Astrocyte (in vitro differentiated cells and primary cell): ENCODE data around the gene ZNF740. TPM values are rescaled to one million over a fixed set of nuclear protein-coding genes. Genes with fewer than 3 reads are reported as not detected.

Experiments used
- DNase-seq: peaks from one replicate; pipeline ENCODE4 v3.0.0-alpha.2; 2010; ENCODE audit warnings: low read depth
- FAIRE-seq: peaks from 2 replicates; lab custom pipeline; 2011; peaks lifted over from hg19 to GRCh38; lab: Jason Lieb, UNC
- H2AFZ ChIP-seq: 2 replicates; pipeline ENCODE4 v1.6.0; 2012; ENCODE audit warnings: low read depth, low read length, inconsistent platforms
- H3K27ac ChIP-seq: 2 replicates; pipeline ENCODE4 v1.5.1; 2011; ENCODE audit warnings: low read depth, low read length, inconsistent platforms
- H3K27me3 ChIP-seq: 2 replicates; pipeline ENCODE4 v1.6.0; 2011; ENCODE audit warnings: low read length, inconsistent platforms; ENCODE audit not compliant: insufficient read depth
- H3K36me3 ChIP-seq: 2 replicates; pipeline ENCODE4 v1.5.1; 2011; ENCODE audit warnings: low read length, inconsistent platforms; ENCODE audit not compliant: insufficient read depth
- H3K4me1 ChIP-seq: 2 replicates; pipeline ENCODE4 v1.5.1; 2011; ENCODE audit warnings: low read length, inconsistent platforms; ENCODE audit not compliant: insufficient read depth
- H3K4me2 ChIP-seq: 2 replicates; pipeline ENCODE4 v1.6.0; 2012; ENCODE audit warnings: low read length, inconsistent platforms
- H3K4me3 ChIP-seq: 2 replicates; pipeline ENCODE4 v1.5.1; 2011; ENCODE audit warnings: low read depth, mild to moderate bottlenecking, low read length, inconsistent platforms; ENCODE audit not compliant: insufficient read depth
- H3K79me2 ChIP-seq: 2 replicates; pipeline ENCODE4 v1.6.0; 2012; ENCODE audit warnings: mild to moderate bottlenecking, low read length, inconsistent platforms; ENCODE audit not compliant: insufficient read depth
- H3K9ac ChIP-seq: 2 replicates; pipeline ENCODE4 v1.6.0; 2012; ENCODE audit warnings: mild to moderate bottlenecking, low read length, inconsistent platforms
- H3K9me3 ChIP-seq: 2 replicates; pipeline ENCODE4 v1.5.1; 2012; ENCODE audit warnings: low read depth, mild to moderate bottlenecking, low read length, inconsistent platforms; ENCODE audit not compliant: insufficient read depth
- H4K20me1 ChIP-seq: 2 replicates; pipeline ENCODE4 v1.6.0; 2012; ENCODE audit warnings: low read length, inconsistent platforms; ENCODE audit not compliant: insufficient read depth
- H3K27ac Mint-ChIP-seq: one replicate; pipeline ENCODE4 v1.8.0; 2021; ENCODE audit warnings: mild to moderate bottlenecking, mixed read lengths; ENCODE audit not compliant: unreplicated experiment
- H3K27me3 Mint-ChIP-seq: one replicate; pipeline ENCODE4 v1.8.0; 2021; ENCODE audit warnings: low read depth, mixed read lengths; ENCODE audit not compliant: unreplicated experiment
- H3K36me3 Mint-ChIP-seq: one replicate; pipeline ENCODE4 v1.8.0; 2021; ENCODE audit warnings: low read depth, mixed read lengths; ENCODE audit not compliant: unreplicated experiment
- H3K4me1 Mint-ChIP-seq: one replicate; pipeline ENCODE4 v1.8.0; 2021; ENCODE audit warnings: low read depth, mixed read lengths; ENCODE audit not compliant: unreplicated experiment
- H3K4me3 Mint-ChIP-seq: one replicate; pipeline ENCODE4 v1.8.0; 2021; ENCODE audit warnings: mild to moderate bottlenecking, moderate library complexity, mixed read lengths; ENCODE audit not compliant: unreplicated experiment
- H3K9me3 Mint-ChIP-seq: one replicate; pipeline ENCODE4 v1.8.0; 2021; ENCODE audit warnings: mild to moderate bottlenecking, mixed read lengths; ENCODE audit not compliant: unreplicated experiment
- CTCF ChIP-seq: IDR thresholded peaks from 2 replicates; pipeline ENCODE4 v1.5.1; 2011; ENCODE audit warnings: low read depth, mild to moderate bottlenecking, inconsistent platforms, low read length, moderate library complexity; ENCODE audit not compliant: insufficient read depth
- EZH2 ChIP-seq: IDR thresholded peaks from 2 replicates; pipeline ENCODE4 v1.6.1; 2012; ENCODE audit warnings: mild to moderate bottlenecking, low read length, inconsistent platforms; ENCODE audit not compliant: insufficient read depth
- total RNA-seq: library from RNA; stranded (reverse); gene quantifications from 2 replicates; pipeline ENCODE4 v1.2.1, GENCODE V29; 2021

ZNF740 gene
- total RNA-seq, 1 donor from 2014 or later, result 31.0 TPM

- Histone ChIP-seq H3K4me1 (peaks cover 35% of the 10 kb centered on the region), H3K4me2 (no peak overlapping the region), H4K20me1 (no peaks in the 10 kb centered on the region), H3K4me3 (no peak overlapping the region), H3K9ac (no peak overlapping the region), H3K27me3 (no peaks in the 10 kb centered on the region), H3K79me2 (no peaks in the 10 kb centered on the region), H2AFZ (no peak overlapping the region), H3K9me3 (no peaks in the 10 kb centered on the region), H3K36me3 (no peaks in the 10 kb centered on the region), H3K27ac (no peak overlapping the region)
- TF ChIP-seq EZH2 (no peak), CTCF (no peak)
- FAIRE-seq, result no peak
- Mint-ChIP-seq H3K27me3 (peaks cover 8% of the 10 kb centered on the region), H3K4me1 (peaks cover 29% of the 10 kb centered on the region), H3K27ac (no peak overlapping the region), H3K4me3 (no peak overlapping the region), H3K9me3 (no peaks in the 10 kb centered on the region), H3K36me3 (peaks cover 10% of the 10 kb centered on the region)
- no peak for DNase-seq
These were observed 47.3 kb downstream of the ZNF740 start for GRCh38 chr12:53227836-53228235.

DNA sequence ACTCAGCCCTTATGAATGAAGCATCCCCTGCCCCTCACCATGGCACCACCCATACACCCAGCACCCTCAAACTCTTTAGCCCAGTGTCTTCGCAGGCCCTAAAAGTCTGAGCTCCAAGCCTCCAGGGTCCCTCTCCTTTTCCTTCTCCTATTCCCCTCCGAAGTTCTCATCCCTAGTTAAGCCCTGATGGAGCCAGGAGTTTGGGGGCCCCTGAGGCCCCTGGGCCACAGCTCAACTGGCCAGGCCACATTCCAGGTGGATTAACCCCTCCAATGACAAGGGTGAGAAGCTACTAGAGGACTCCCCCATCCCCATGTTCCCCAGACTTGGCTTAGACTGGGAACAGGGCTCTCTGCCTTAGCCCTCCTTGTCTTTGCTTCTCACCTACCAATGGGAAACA lies 48.9 kb downstream of the ZNF740 start:
- peaks cover 28% of the 10 kb centered on the region for H3K4me1 ChIP-seq
- no peaks in the 10 kb centered on the region for H4K20me1 ChIP-seq
- peaks cover 8% of the 10 kb centered on the region for H3K27me3 Mint-ChIP-seq
- TF ChIP-seq CTCF, result no peak
- TF ChIP-seq EZH2, result no peak
- H2AFZ ChIP-seq, result no peak overlapping the region
- H3K36me3 Mint-ChIP-seq, result peaks cover 10% of the 10 kb centered on the region
- no peaks in the 10 kb centered on the region for H3K9me3 Mint-ChIP-seq
- H3K27me3 ChIP-seq, result peaks cover 4% of the 10 kb centered on the region
- H3K9ac ChIP-seq, result no peak overlapping the region
- H3K4me3 Mint-ChIP-seq, result no peak overlapping the region
- H3K9me3 ChIP-seq, result no peaks in the 10 kb centered on the region
- no peak for DNase-seq
- no peaks in the 10 kb centered on the region for H3K36me3 ChIP-seq
- no peak overlapping the region for H3K27ac ChIP-seq
- no peaks in the 10 kb centered on the region for H3K79me2 ChIP-seq
- H3K4me2 ChIP-seq, result no peak overlapping the region
- H3K27ac Mint-ChIP-seq, result no peak overlapping the region
- peaks cover 26% of the 10 kb centered on the region for H3K4me1 Mint-ChIP-seq
- no peak for FAIRE-seq
- no peak overlapping the region for H3K4me3 ChIP-seq

- H3K27me3 ChIP-seq, result peaks cover 4% of the 10 kb centered on the region
- FAIRE-seq (no peak), DNase-seq (no peak)
- H3K9me3 ChIP-seq, result no peaks in the 10 kb centered on the region
- Mint-ChIP-seq H3K4me1 (peaks cover 17% of the 10 kb centered on the region), H3K27ac (no peak overlapping the region), H3K4me3 (no peak overlapping the region), H3K36me3 (peaks cover 8% of the 10 kb centered on the region), H3K9me3 (no peaks in the 10 kb centered on the region), H3K27me3 (peaks cover 10% of the 10 kb centered on the region)
- peaks cover 24% of the 10 kb centered on the region for H3K4me1 ChIP-seq
- no peak overlapping the region for H3K27ac ChIP-seq
- no peak overlapping the region for H3K9ac ChIP-seq
- H4K20me1 ChIP-seq, result no peaks in the 10 kb centered on the region
- TF ChIP-seq CTCF, result no peak
- no peaks in the 10 kb centered on the region for H3K36me3 ChIP-seq
- no peak overlapping the region for H3K4me3 ChIP-seq
- no peak overlapping the region for H2AFZ ChIP-seq
- H3K79me2 ChIP-seq, result no peaks in the 10 kb centered on the region
- no peak overlapping the region for H3K4me2 ChIP-seq
These were observed 49.8 kb downstream of the ZNF740 start for GRCh38 chr12:53230108-53230845.
